Fibroblast of lung (primary cell): Measurements from ENCODE around the gene FOXL3. TPM values are rescaled to one million over a fixed set of nuclear protein-coding genes. Genes with fewer than 3 reads are reported as not detected.

Experiments used
- DNase-seq, 2 donors: peaks; one replicate each; pipeline versions ENCODE4 v3.0.0 to v3.0.0-alpha.2; 2010; ENCODE audit warnings: low read depth in 2 of 2
- H2AFZ ChIP-seq: 2 replicates; pipeline ENCODE4 v1.5.1; 2012; ENCODE audit warnings: low read length, control low read depth, inconsistent platforms
- H3K27ac ChIP-seq: 2 replicates; pipeline ENCODE4 v1.5.1; 2011; ENCODE audit warnings: low read length, control low read depth; ENCODE audit not compliant: insufficient read depth
- H3K27me3 ChIP-seq: 2 replicates; pipeline ENCODE4 v1.5.1; 2011; ENCODE audit warnings: mild to moderate bottlenecking, low read length; ENCODE audit not compliant: control insufficient read depth, insufficient read depth
- H3K36me3 ChIP-seq: 2 replicates; pipeline ENCODE4 v1.5.1; 2011; ENCODE audit warnings: low read length; ENCODE audit not compliant: control insufficient read depth, insufficient read depth
- H3K4me1 ChIP-seq: 2 replicates; pipeline ENCODE4 v1.5.1; 2011; ENCODE audit warnings: low read length; ENCODE audit not compliant: control insufficient read depth, insufficient read depth; ENCODE audit errors: extremely low read depth
- H3K4me2 ChIP-seq: 2 replicates; pipeline ENCODE4 v1.5.1; 2011; ENCODE audit warnings: low read length, control low read depth; ENCODE audit not compliant: insufficient read depth; ENCODE audit errors: extremely low read depth
- H3K4me3 ChIP-seq, 4 experiments: fragments of 200-600 bp in 1 of 4; sonication (generic) in 1 of 4; replicated peaks in 1 of 4; 2 replicates each; pipeline ENCODE4 v1.5.1; 2011 to 2016; ENCODE audit warnings: low read length in 4 of 4, low read depth in 3 of 4, mild to moderate bottlenecking in 3 of 4, control low read depth in 2 of 4, inconsistent platforms in 1 of 4, mixed read lengths in 1 of 4; ENCODE audit not compliant: insufficient read depth in 1 of 4; ENCODE audit errors: control extremely low read depth in 1 of 4
- H3K79me2 ChIP-seq: 2 replicates; pipeline ENCODE4 v1.5.1; 2012; ENCODE audit warnings: mild to moderate bottlenecking, low read length, inconsistent platforms; ENCODE audit not compliant: control insufficient read depth, insufficient read depth
- H3K9ac ChIP-seq: 2 replicates; pipeline ENCODE4 v1.5.1; 2011; ENCODE audit warnings: mild to moderate bottlenecking, low read length, control low read depth; ENCODE audit not compliant: insufficient read depth
- H3K9me3 ChIP-seq: 2 replicates; pipeline ENCODE4 v1.5.1; 2012; ENCODE audit warnings: low read depth, low read length; ENCODE audit not compliant: control insufficient read depth, insufficient read depth
- H4K20me1 ChIP-seq: 2 replicates; pipeline ENCODE4 v1.5.1; 2011; ENCODE audit warnings: low read length; ENCODE audit not compliant: control insufficient read depth, insufficient read depth; ENCODE audit errors: extremely low read depth
- CTCF ChIP-seq, 2 donors: IDR thresholded peaks in 1 of 2; conservative IDR thresholded peaks in 1 of 2; 1 replicate in 1 of 2; 2 replicates in 1 of 2; pipeline ENCODE4 v1.5.1; 2011 to 2012; ENCODE audit warnings: low read length in 2 of 2, control low read depth in 1 of 2, inconsistent platforms in 1 of 2, low read depth in 1 of 2, mild to moderate bottlenecking in 1 of 2
- EZH2 ChIP-seq: IDR thresholded peaks from 2 replicates; pipeline ENCODE4 v1.5.1; 2012; ENCODE audit warnings: low read length, control low read depth, mild to moderate bottlenecking; ENCODE audit errors: missing control alignments
- polyA plus RNA-seq, 2 donors: library from polyadenylated mRNA; depleted of rRNA in 1 of 2; stranded (reverse) in 1 of 2; unstranded in 1 of 2; fragments of >200 nt; gene quantifications; 2 replicates each; pipeline ENCODE4 v1.2.1, GENCODE V29; 2011 to 2012; ENCODE audit warnings: missing spikeins in 1 of 2
- total RNA-seq: library from RNA; depleted of rRNA; stranded (reverse); fragments of >200 nt; gene quantifications from 2 replicates; pipeline ENCODE4 v1.2.1, GENCODE V29; 2014

FOXL3 gene
- total and polyA plus RNA-seq, 2 donors (not counting 1 experiment from before 2014, with no cell fraction given), result not detected

GRCh38 chr7:246451-246850, 43.5 kb upstream of the FOXL3 start:
- Histone ChIP-seq H3K4me1 (no peaks in the 10 kb centered on the region), H3K79me2 (peaks cover 8% of the 10 kb centered on the region), H3K9ac (no peak overlapping the region), H3K36me3 (peaks cover 22% of the 10 kb centered on the region), H4K20me1 (no peaks in the 10 kb centered on the region), H3K4me2 (no peak overlapping the region), H3K27me3 (no peaks in the 10 kb centered on the region), H3K4me3 (no peak overlapping the region), H3K27ac (no peak overlapping the region), H2AFZ (no peak overlapping the region), H3K9me3 (no peaks in the 10 kb centered on the region)
- DNase-seq, result no peak
- TF ChIP-seq EZH2 (no peak), CTCF (conservative IDR thresholded peaks at IDR 0.05 in 1 of 2, IDR thresholded peaks at IDR 0.05 in 1 of 2; ENCODE audit: low read depth in 1 of 2, low read length in 2 of 2) (no peak)

GRCh38 chr7:247181-247580, 42.8 kb upstream of the FOXL3 start:
- DNase-seq, result no peak
- Histone ChIP-seq H3K36me3 (peaks cover 26% of the 10 kb centered on the region), H2AFZ (no peak overlapping the region), H3K79me2 (peaks cover 3% of the 10 kb centered on the region), H3K9ac (no peak overlapping the region), H3K4me1 (no peaks in the 10 kb centered on the region), H3K4me3 (no peak overlapping the region), H3K9me3 (no peaks in the 10 kb centered on the region), H3K27me3 (no peaks in the 10 kb centered on the region), H3K27ac (no peak overlapping the region), H3K4me2 (no peak overlapping the region), H4K20me1 (no peaks in the 10 kb centered on the region)
- TF ChIP-seq CTCF (conservative IDR thresholded peaks at IDR 0.05 in 1 of 2, IDR thresholded peaks at IDR 0.05 in 1 of 2; ENCODE audit: low read depth in 1 of 2, low read length in 2 of 2) (no peak), EZH2 (no peak)

- Histone ChIP-seq H4K20me1 (no peaks in the 10 kb centered on the region), H2AFZ (no peak overlapping the region), H3K27me3 (no peaks in the 10 kb centered on the region), H3K9me3 (no peaks in the 10 kb centered on the region), H3K79me2 (peaks cover 3% of the 10 kb centered on the region), H3K9ac (no peak overlapping the region), H3K27ac (no peak overlapping the region), H3K4me1 (no peaks in the 10 kb centered on the region), H3K4me2 (no peak overlapping the region), H3K36me3 (peaks cover 26% of the 10 kb centered on the region), H3K4me3 (no peak overlapping the region)
- no peak for TF ChIP-seq CTCF (conservative IDR thresholded peaks at IDR 0.05 in 1 of 2, IDR thresholded peaks at IDR 0.05 in 1 of 2; ENCODE audit: low read depth in 1 of 2, low read length in 2 of 2)
- no peak for TF ChIP-seq EZH2
- no peak for DNase-seq
Measured at GRCh38 chr7:247636-248035, 42.3 kb upstream of the FOXL3 start.
